MM.1S (cell line): ENCODE measurements around the gene KPRP.

Experiments used
- DNase-seq: peaks from one replicate; pipeline ENCODE4 v3.0.0-alpha.2; 2015
- H2AFZ ChIP-seq: fragments of 300-600 bp; sonication (generic); 2 replicates; pipeline ENCODE4 v1.6.0; 2016; ENCODE audit warnings: antibody characterized with exemption, low read length
- H3F3A ChIP-seq: fragments of 300-600 bp; sonication (generic); 2 replicates; pipeline ENCODE4 v1.6.1; 2016; ENCODE audit warnings: mild to moderate bottlenecking, antibody characterized with exemption, low read length, moderate library complexity, mixed read lengths; ENCODE audit not compliant: insufficient read depth
- H3K27ac ChIP-seq: fragments of 300-600 bp; sonication (generic); 2 replicates; pipeline ENCODE4 v1.5.1; 2016; ENCODE audit warnings: mild to moderate bottlenecking, low read length
- H3K27me3 ChIP-seq: fragments of 300-600 bp; sonication (generic); replicated peaks from 2 replicates; pipeline ENCODE4 v1.6.0; 2016; ENCODE audit warnings: low read length; ENCODE audit not compliant: insufficient read depth
- H3K36me3 ChIP-seq: fragments of 300-600 bp; sonication (generic); replicated peaks from 2 replicates; pipeline ENCODE4 v1.6.1; 2016; ENCODE audit warnings: mild to moderate bottlenecking, low read length, mixed read lengths; ENCODE audit not compliant: insufficient read depth
- H3K4me1 ChIP-seq: fragments of 300-600 bp; sonication (generic); 2 replicates; pipeline ENCODE4 v1.6.1; 2016; ENCODE audit warnings: low read length, mixed read lengths
- H3K4me2 ChIP-seq: fragments of 300-600 bp; sonication (generic); 2 replicates; pipeline ENCODE4 v1.6.0; 2016; ENCODE audit warnings: low read depth, low read length
- H3K4me3 ChIP-seq: fragments of 300-600 bp; sonication (generic); 2 replicates; pipeline ENCODE4 v1.5.1; 2016; ENCODE audit warnings: low read length, mixed read lengths
- H3K79me2 ChIP-seq: fragments of 300-600 bp; sonication (generic); 2 replicates; pipeline ENCODE4 v1.6.1; 2016; ENCODE audit warnings: mixed run types, low read length, mixed read lengths
- H3K9ac ChIP-seq: fragments of 300-600 bp; sonication (generic); 2 replicates; pipeline ENCODE4 v1.6.1; 2016; ENCODE audit warnings: low read length, mixed read lengths
- H3K9me2 ChIP-seq: fragments of 300-600 bp; sonication (generic); replicated peaks from 2 replicates; pipeline ENCODE4 v1.6.1; 2016; ENCODE audit warnings: mild to moderate bottlenecking, low read length, mixed read lengths; ENCODE audit not compliant: insufficient read depth
- H3K9me3 ChIP-seq: fragments of 300-600 bp; sonication (generic); replicated peaks from 2 replicates; pipeline ENCODE4 v1.6.1; 2016; ENCODE audit warnings: mild to moderate bottlenecking, low read length, mixed read lengths; ENCODE audit not compliant: insufficient read depth
- H4K20me1 ChIP-seq: fragments of 300-600 bp; sonication (generic); 2 replicates; pipeline ENCODE4 v1.6.1; 2016; ENCODE audit warnings: mild to moderate bottlenecking, low read length, moderate library complexity, mixed read lengths; ENCODE audit not compliant: insufficient read depth
- EZH2 ChIP-seq: fragments of 300-600 bp; sonication (generic); optimal IDR thresholded peaks from 2 replicates; pipeline ENCODE3; 2017; ENCODE audit warnings: low read depth, mild to moderate bottlenecking, antibody characterized with exemption, low read length, mixed read lengths
- EZH2phosphoT487 ChIP-seq: fragments of 300-600 bp; sonication (generic); IDR thresholded peaks from 2 replicates; pipeline ENCODE4 v1.6.1; 2018; ENCODE audit warnings: antibody characterized with exemption, low read length
- TF ChIP-seq, protein P1 (sequence below): fragments of 300-600 bp; sonication (generic); IDR thresholded peaks from 2 replicates; pipeline ENCODE4 v1.5.1; 2016; ENCODE audit warnings: antibody characterized with exemption, low read length, mixed read lengths

Gene KPRP

DNA sequence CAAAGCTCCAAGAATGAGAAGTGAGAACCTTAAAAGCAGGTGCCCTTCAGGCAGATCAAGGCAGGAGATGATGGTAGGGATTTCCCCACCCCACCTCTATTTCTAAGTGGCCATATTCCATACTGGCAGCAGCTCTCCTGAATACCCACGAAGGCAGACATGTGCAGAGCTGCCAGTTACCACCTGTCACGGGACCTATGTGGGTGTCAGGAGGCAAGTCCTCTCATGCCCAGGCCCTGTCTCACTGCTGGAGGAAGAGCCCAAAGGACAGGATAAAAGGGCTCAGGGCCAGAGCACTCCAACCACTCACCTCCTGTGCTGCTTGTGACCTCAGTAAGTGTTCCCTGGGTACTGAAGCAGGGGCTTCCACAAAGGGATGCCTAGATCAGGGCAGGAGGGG, 53.2 kb downstream of the KPRP start:
- TF ChIP-seq, protein P1, sequence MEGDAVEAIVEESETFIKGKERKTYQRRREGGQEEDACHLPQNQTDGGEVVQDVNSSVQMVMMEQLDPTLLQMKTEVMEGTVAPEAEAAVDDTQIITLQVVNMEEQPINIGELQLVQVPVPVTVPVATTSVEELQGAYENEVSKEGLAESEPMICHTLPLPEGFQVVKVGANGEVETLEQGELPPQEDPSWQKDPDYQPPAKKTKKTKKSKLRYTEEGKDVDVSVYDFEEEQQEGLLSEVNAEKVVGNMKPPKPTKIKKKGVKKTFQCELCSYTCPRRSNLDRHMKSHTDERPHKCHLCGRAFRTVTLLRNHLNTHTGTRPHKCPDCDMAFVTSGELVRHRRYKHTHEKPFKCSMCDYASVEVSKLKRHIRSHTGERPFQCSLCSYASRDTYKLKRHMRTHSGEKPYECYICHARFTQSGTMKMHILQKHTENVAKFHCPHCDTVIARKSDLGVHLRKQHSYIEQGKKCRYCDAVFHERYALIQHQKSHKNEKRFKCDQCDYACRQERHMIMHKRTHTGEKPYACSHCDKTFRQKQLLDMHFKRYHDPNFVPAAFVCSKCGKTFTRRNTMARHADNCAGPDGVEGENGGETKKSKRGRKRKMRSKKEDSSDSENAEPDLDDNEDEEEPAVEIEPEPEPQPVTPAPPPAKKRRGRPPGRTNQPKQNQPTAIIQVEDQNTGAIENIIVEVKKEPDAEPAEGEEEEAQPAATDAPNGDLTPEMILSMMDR: no peak
- TF ChIP-seq EZH2 (no peak), EZH2phosphoT487 (no peak)
- no peaks in the 10 kb centered on the region for H4K20me1 ChIP-seq
- no peaks in the 10 kb centered on the region for H3F3A ChIP-seq
- H3K9me3 ChIP-seq: no peaks in the 10 kb centered on the region
- no peaks in the 10 kb centered on the region for H3K36me3 ChIP-seq
- no peaks in the 10 kb centered on the region for H3K4me1 ChIP-seq
- no peak overlapping the region for H3K9ac ChIP-seq
- no peaks in the 10 kb centered on the region for H3K9me2 ChIP-seq
- H3K79me2 ChIP-seq: no peaks in the 10 kb centered on the region
- H3K27ac ChIP-seq: no peak overlapping the region
- H3K27me3 ChIP-seq: no peaks in the 10 kb centered on the region
- no peak overlapping the region for H2AFZ ChIP-seq
- DNase-seq: no peak
- H3K4me3 ChIP-seq: no peak overlapping the region
- H3K4me2 ChIP-seq: no peak overlapping the region
